Dermis blood vessel endothelial cell (primary cell): ENCODE results near the gene MC2R. TPM values are rescaled to one million over a fixed set of nuclear protein-coding genes. Genes with fewer than 3 reads are reported as not detected.
"Not testable (repeated sequence)": the region's sequence is repeated elsewhere in the genome, so short reads cannot be mapped to it uniquely, and the experiment has no call there.

ENCODE experiments used
- DNase-seq: peaks from one replicate; pipeline ENCODE4 v3.0.0; 2010
- total RNA-seq: library from RNA; depleted of rRNA; stranded (reverse); fragments of >200 nt; gene quantifications from 2 replicates; pipeline ENCODE4 v1.2.3, GENCODE V29; 2014

MC2R gene
- total RNA-seq, 1 donor from 2014 or later, result not detected

DNA sequence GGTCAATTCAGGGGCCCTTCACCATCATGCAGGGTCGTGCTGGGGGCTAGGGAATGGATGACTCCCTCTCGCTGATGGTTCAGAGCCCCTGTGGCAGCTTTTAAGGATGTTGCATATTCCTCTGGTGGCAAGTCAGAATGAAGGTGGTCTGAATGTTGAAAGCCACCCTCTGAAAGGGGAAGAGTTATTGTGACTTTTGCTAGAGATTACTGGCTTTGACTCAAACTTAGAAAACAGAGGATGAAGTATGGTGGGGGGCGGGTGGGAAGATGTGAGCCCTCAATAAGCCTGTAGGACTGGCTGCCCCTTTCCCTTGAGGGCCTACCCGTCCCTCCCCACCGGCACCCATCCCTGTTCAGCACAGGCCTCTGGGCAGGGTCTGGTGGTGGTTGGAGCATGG, 23.2 kb downstream of the MC2R start:
- DNase-seq, result no peak

DNA sequence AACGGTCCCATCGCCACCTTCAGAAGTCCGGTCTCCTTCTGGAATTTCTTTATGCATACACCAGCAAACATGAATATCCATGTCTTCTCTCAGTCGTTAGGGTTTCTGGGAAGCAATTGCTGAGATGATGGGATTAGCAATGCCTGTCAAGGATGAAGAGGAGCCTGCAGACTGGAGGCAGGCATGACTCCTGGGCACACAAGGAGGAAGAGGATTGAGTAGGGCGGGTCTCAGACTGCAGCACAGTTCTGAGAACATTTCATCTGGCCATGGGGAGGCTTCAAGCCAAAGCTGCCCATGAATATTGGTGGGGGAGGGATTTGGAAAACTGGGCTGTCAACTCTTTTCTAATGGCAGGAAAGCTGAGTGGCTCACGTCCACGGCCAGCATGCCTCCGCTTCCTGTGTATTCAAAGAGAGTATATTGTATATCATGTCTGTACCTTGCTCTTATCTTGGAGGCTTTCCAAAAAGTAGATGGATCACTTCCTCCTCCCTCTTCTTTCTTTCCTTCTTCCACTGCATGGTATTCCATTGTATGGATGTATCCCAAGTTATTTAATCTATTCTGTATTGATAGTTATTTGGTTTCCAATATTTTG, 24.5 kb downstream of the MC2R start:
- no peak for DNase-seq

DNA sequence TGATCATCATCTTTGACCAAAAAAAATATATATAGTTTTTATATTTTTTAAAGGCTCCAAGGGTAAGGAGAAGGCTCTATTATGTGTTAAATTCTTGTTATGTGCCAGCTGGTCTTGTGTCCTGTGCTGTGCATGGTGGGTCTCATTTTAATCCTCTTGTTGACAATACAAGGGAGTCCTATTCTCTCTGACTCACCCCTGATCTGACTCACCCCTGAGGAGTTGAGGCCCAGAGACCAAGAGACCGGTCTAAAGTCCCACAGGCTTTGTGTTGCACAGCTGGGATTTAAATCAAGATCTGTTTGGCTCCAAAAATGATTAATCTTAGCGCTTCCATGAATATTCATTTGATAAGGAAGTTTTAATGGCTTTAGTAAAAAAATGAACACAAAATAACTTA, 25.7 kb downstream of the MC2R start:
- DNase-seq, result no peak

DNA sequence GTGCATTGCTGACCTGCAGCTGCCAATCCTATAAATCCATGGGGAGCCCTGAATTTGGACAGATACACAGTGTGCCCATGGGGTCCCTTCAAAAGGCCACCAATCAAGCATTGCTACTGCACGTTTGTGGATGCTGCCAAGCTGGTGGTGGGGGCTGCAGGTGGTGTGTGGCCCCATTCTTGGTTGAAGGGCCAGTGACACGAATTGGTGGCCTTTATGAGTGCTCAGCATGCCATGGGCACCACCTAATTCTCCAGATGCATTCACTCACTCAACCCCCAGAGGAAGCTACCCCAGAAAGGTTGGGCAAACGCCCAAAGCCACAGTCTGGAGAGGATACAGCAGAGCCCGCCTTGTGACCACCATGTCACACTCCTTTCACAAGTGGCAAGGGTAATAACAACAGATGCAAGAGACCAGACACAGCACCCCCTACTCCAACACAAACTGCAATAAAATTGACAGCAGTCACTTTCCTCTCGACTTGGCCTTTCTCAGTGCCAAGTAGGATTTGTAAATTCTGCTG, 27.1 kb downstream of the MC2R start:
- DNase-seq, result no peak

DNA sequence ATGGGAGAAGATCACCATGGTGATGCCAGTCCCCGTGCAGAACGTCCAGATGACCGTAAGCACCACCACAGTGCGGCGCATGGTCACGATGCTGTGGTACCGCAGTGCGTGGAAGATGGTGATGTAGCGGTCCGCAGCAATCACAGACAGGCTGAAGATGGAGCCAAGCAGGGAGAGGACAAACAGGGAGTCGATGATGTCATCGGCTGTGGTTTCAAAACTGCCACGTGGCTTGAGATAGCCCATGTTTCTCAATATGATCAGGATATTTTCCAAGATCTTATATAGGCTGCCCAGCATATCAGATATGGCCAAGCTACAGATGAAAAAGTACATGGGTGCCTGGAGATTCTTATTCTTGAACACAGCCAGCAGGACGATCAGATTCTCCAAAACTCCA, 30.3 kb downstream of the MC2R start:
- DNase-seq, result no peak

DNA sequence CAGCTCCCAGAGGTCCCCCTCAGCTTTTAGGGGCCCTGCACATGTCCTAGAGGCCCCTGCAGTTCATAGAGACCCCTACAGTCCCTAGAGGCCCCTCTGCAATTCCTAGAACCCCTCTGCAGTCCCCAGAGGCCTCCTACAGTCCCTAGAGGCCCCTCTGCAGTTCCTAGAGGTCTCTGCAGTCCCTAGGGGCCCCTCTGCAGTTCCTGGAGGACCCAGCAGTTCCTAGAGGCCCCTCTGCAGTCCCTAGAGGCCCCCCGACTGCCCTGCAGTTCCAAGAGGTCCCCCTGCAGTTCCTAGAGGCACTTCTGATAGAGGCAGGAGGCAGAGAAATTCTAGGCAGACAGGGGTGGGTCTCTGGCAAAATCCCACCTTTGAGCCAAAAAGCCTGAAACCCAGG, 35.4 kb downstream of the MC2R start:
- DNase-seq, result no peak

DNA sequence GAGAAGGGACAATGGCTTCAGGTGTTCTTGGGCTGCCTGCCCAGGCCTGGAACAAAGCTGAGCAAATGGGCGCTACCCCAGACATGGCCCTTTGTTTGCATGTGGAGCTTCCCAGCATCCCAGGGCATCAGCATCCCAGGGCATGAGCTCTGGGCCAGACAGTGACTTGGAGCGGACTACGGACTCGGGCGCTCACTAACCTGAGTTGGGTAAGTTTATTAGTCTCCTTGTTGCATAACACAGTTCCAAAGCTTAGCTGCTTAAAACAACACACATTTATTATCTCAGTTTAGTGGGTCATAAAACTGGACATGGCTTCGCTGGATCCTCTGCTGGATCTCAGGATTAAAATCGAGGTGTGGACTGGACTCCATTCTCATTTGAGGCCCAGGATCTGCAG, 35.8 kb downstream of the MC2R start:
- DNase-seq, result no peak

DNA sequence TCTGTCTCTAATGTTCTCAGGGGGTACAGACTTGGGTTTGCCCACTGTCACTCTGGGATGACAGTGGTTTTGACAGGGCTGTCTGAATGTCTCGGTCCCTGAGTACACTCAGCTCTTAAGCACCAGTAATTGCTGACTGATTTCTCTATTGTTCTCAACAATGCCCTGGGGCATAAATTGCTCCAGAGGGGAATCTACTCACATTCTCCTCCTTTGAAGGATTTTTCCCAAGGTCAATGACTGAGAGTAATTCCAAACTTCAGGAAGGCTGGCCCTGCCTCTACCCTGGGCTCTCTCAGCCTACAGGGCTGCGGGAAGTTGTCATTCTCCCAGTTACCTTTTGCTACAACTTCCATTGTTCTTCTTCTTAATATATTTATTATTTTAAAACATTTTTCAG, 36.5 kb downstream of the MC2R start:
- no peak for DNase-seq

DNA sequence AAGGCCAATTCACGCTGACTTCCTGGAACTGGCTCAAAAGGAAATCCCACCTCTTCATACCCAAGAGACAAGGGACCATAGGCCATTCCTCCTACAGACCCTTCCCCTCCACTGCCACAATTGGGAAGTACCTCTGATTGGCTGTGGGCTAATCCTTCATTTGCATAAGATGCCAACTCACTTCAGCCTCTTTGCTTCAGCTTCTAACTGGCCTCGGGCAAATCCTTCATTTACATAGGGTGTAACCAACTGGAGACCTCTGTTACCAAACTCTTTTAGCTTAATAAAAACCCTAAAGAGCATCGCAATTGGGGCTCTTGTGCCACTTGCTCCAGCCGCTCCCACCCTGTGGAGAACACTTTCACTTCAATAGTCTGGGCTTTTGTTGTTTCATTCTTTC, 38.2 kb downstream of the MC2R start:
- DNase-seq, result no peak

DNA sequence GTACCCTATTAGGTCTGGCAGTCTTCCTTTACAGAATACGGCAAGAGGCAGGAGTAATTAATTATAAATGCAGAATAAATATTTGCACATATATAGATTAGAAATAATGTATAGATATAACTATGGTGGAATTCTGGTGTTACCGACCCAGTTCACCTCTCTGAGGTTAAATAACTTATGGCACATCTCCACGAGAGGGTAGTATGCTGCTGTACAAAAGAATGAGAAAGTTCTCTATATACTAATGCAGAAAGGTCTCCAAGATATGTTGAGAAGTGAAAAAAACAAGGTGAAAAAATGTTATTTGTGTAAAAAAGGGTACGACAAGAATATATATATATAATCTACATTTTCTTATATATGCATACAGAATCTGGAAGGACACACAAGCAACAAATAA, 40.8 kb downstream of the MC2R start:
- no peak for DNase-seq

DNA sequence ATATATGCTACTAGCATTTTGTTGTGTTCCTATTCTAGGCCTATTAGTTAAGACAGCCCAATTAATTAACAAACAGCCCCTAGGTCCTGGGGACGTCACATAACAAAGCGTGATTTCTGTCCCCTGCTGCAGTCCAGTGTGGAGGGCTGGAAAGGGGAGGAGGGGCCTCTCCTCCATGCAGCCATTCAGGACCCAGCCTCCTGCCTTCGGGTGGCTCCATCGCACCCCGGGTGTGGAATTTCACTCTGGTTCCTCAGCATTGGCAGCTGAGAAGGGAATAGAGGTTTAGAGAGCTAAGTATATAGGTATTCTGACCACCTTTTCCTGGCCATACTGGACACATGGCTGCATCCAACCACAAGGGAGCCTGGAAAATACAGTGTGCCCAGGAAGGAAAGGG, 42.4 kb downstream of the MC2R start:
- DNase-seq, result no peak

DNA sequence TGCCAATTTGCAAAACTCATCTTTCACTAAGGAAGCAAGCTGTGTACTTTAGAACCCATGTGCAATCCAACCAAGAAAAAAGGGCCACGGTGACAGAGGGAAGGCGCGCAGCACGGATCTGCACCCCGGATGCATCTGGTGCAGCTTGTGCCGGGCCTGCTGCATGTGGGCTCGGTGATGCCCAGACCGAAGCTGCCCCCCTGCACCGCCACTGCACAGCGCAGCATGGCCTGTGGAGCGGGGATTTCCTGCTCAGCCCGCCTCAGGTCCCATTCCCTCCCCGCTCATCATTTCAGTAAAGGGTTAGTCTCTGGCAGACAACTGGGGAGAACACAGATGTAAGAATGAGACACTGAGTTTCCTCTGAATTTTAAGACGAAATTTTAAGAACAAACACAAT, 43.0 kb downstream of the MC2R start:
- no peak for DNase-seq

DNA sequence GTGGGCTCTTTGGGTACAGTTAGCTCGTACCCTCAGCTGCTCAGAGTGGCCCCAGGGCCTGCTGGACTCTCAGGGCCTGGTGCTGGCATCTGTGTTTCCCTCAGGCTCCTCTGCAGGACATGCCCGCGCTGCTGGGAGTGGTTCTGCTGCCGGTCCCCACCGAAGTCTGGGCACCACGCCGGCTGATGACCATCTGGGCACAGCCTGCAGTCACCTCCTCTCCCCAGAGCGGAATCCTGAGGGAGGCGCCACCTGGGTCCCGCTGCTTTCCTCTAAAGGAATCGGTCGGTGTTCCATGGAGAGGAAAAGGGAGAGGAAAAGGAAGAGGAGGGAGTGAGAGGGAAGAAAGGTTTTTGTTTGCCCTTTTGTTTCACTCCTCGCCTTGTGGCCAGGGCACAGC, 43.6 kb downstream of the MC2R start:
- no peak for DNase-seq

DNA sequence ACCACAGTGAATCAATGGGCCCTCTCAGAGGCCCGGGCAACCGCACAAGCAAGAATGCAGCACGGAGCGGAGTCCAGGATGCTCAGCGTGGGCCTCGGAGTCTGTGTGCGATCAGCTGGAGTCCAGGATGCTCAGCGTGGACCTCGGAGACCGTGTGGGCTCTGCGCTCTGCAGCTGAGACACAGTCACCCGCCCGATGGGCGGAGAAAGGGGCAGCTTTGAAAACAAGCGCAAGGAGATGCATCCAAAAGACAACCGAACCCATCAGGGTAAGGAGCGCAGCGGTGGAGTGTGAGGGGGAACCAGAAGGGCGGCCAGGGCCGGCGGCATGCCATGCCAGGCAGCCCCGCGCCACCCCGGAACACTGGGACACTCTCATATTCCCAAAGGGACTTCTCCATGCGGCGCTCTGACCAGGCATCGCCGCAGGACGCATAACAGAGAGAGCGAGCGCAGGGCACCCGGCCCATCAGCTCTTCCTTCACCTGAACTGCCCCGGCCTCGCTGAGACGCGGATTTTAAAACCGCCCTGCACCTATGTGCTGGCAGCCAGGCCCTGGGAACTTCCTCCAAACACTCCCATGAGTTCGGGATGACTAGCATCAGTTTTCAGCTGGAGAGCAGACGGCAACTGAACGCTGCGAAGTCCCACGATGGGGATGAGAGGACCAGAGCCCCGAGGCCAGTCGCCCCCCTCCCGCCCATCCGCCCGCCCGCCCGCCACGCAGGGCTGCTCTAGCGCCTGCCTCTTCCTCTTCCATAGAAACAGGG, 46.6 kb downstream of the MC2R start:
- no peak for DNase-seq

DNA sequence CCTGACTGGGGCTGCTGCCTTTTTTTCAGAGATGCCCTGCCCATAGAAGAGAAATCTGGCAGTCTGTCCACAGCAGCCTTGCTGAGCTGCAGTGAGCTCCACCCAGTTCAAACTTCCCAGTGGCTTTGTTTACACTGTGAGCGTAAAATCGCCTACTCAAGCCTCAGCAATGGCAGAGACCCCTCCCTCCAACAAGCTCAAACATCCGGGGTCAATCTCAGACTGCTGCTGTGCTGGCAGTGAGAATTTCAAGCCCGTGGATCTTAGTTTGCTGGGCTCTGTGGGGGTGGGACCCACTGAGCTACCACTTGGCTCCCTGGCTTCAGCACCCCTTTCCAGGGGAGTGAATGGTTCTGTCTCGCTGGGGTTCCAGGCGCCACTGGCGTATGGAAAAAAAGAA, 52.4 kb downstream of the MC2R start:
- not testable (repeated sequence) for DNase-seq

DNA sequence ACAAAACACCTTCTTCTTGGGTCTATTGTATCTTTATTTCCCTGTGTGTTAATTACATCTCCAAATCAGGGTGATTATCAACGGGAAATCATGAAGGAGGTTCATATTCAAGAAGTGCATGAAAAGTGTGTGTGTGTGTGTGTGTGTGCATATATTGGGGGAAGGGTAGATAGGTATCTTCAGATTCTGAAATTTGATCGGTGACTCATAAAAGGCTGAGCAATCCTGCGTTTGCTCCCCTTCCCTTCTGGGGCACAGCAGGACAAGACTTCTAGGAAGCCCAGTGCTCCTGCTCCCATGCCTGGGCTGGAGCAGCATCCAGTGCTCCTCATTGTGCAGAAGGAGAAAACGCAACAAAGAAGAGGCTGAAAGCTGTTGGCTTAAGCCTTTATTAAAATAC, 65.5 kb downstream of the MC2R start:
- no peak for DNase-seq

DNA sequence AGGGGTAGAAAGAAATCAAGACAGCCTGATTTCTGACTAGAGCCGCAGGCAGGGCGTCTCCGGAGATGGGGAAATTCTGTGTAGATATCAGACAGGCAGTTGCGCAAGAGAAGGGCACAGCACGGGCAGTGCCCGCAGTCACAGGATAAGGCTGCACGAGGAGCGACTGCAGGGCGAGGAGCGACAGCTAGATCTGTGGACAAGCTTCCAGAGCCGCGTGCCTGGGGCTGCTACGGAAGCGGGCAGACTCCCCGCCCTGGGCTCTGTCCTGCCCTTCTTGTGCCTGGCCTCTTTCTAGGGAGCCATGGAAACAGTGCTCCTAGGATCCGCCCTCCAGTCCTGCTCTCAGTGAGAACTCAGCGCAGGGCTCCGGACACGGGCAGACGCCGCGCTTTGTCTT, 78.8 kb downstream of the MC2R start:
- no peak for DNase-seq

DNA sequence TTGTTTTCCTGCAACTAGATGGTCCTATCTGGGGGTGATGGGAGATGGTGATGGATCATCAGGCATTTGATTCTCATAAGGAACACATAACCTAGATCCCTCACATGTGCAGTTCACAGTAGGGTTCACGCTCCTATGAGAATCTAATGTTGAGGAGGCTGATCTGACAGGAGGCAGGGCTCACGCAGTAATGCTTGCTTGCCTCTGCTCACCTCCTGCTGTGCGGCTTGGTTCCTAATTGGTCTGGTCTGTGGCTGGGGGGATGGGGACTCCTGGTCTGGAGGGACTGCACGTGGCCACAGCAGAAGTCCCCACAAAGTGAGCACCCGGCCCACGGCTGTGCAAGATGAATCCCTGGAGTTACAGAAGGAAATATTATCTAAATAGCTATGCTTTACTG, 80.1 kb downstream of the MC2R start:
- no peak for DNase-seq

DNA sequence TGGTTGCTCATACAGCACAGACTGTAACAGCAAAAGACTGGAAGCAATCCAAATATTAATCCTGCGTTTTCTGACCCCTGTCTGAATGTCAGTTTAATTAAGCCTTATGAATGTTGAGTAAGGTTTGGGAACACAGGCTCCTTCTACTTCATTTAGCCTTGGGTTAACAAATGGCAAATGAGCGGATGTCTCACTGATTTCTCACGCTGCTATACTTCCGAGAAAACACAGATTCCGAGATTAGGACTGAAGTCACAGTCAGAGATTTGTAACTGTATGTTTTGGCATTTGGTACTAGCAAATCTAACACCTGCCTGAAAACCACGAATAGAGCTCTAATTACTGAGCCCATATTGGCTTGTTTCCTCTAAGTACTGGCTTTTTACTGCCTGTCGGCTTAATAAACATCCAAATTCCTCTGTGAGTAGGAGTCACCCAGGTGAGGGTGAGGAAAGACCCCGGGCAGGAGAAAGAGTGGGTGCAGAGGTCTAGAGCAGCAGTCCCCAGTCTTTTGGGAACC, 80.8 kb downstream of the MC2R start:
- no peak for DNase-seq

Other genes with a start within 250 kb of the MC2R start
- 31.7 and 34.8 TPM in 2 replicates for gene FAM210A, start 189.0 kb downstream of the MC2R start, total RNA-seq
- 36.6 and 37.3 TPM in 2 replicates for gene RNMT, start 188.9 kb downstream of the MC2R start, total RNA-seq
- gene MC5R, start 91.4 kb downstream of the MC2R start, total RNA-seq, result not detected in 2 replicates
- 2.6 and 5.4 TPM in 2 replicates for gene ZNF519, start 216.9 kb upstream of the MC2R start, total RNA-seq